ENCODE data around the gene GRID2.

GRID2 gene

DNA sequence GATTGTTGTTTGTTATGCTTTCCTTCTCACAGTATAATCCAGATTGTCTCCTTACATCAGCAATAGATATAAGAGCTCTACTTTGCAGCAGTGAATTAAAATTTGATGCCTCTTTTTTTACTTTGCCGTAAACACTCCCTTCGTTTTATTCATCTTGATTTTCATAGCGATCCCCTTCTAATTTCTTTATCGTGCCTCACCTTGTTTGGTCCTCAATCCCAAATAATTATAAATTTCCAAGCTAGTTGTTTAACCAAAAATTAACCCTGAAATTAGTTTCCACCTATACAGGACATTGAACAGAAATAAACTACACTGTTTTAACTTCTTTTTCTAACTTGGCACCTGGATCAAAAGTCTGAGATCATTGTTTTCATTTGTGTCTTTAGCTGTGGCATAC lies 35.1 kb upstream of the GRID2 start:
- TF ChIP-seq FOXP2 (optimal IDR thresholded peaks at IDR 0.05; ENCODE audit: borderline replicate concordance, extremely low read depth, extremely low read length, insufficient read depth) (no peak), TAF1 (IDR thresholded peaks at IDR 0.05; ENCODE audit: borderline replicate concordance, insufficient read depth, low read length) (no peak), POLR2AphosphoS5 (IDR thresholded peaks at IDR 0.05; ENCODE audit: low read depth, low read length) (no peak)
- TF ChIP-seq, protein P1, sequence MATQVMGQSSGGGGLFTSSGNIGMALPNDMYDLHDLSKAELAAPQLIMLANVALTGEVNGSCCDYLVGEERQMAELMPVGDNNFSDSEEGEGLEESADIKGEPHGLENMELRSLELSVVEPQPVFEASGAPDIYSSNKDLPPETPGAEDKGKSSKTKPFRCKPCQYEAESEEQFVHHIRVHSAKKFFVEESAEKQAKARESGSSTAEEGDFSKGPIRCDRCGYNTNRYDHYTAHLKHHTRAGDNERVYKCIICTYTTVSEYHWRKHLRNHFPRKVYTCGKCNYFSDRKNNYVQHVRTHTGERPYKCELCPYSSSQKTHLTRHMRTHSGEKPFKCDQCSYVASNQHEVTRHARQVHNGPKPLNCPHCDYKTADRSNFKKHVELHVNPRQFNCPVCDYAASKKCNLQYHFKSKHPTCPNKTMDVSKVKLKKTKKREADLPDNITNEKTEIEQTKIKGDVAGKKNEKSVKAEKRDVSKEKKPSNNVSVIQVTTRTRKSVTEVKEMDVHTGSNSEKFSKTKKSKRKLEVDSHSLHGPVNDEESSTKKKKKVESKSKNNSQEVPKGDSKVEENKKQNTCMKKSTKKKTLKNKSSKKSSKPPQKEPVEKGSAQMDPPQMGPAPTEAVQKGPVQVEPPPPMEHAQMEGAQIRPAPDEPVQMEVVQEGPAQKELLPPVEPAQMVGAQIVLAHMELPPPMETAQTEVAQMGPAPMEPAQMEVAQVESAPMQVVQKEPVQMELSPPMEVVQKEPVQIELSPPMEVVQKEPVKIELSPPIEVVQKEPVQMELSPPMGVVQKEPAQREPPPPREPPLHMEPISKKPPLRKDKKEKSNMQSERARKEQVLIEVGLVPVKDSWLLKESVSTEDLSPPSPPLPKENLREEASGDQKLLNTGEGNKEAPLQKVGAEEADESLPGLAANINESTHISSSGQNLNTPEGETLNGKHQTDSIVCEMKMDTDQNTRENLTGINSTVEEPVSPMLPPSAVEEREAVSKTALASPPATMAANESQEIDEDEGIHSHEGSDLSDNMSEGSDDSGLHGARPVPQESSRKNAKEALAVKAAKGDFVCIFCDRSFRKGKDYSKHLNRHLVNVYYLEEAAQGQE (IDR thresholded peaks at IDR 0.05; ENCODE audit: insufficient read depth in 1 of 2, low read depth in 2 of 2, low read length in 2 of 2) = no peak

DNA sequence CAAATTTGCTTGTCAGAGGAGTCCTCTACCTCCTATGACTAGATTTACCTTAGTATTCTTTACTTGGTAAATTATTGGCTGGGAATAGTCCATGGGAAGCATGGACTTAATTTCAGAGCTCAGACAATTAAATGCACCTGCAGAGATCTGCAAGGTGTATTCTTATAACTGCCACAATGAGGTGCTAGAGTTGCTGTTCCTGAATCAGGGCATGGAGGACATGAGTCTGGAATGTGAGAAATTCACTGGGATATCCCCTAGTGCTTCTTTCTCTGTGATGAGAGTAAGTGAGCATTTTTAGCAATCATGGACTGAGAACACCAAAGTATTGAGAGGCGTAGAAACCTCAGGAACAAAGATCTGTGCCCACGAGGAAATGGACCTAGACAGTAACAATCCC lies 32.9 kb upstream of the GRID2 start:
- TF ChIP-seq SIN3A (IDR thresholded peaks at IDR 0.05; ENCODE audit: borderline replicate concordance, insufficient read depth, low read length) (no peak), FOXP2 (optimal IDR thresholded peaks at IDR 0.05; ENCODE audit: borderline replicate concordance, extremely low read depth, extremely low read length, insufficient read depth) (no peak), POLR2AphosphoS5 (IDR thresholded peaks at IDR 0.05; ENCODE audit: low read depth, low read length) (no peak), TAF1 (IDR thresholded peaks at IDR 0.05; ENCODE audit: borderline replicate concordance, insufficient read depth, low read length) (no peak)
- TF ChIP-seq, protein P1 (IDR thresholded peaks at IDR 0.05; ENCODE audit: insufficient read depth in 1 of 2, low read depth in 2 of 2, low read length in 2 of 2) = no peak

DNA sequence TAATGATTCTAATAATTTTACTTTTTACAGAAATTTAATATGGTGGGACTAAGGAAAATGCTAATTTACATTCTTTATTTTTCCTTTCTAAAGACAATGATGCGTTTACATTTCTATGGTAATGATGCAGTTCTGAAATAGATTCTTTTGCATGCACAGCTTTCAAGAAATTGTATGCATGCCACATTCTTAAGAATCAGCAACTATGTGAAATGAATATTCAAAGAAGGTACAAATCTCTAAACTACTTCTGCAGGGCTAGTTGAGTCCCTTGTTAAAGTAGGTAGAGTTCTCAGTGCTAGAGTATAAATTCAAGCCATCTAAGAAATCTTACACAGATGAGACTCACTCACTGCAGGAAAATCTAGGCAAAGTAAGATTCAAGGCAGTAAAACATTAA lies 24.5 kb upstream of the GRID2 start:
- TF ChIP-seq, protein P1 (IDR thresholded peaks at IDR 0.05; ENCODE audit: insufficient read depth in 1 of 2, low read depth in 2 of 2, low read length in 2 of 2) = no peak
- TF ChIP-seq SIN3A (IDR thresholded peaks at IDR 0.05; ENCODE audit: borderline replicate concordance, insufficient read depth, low read length) (no peak), TAF1 (IDR thresholded peaks at IDR 0.05; ENCODE audit: borderline replicate concordance, insufficient read depth, low read length) (no peak), FOXP2 (optimal IDR thresholded peaks at IDR 0.05; ENCODE audit: borderline replicate concordance, extremely low read depth, extremely low read length, insufficient read depth) (no peak), POLR2AphosphoS5 (IDR thresholded peaks at IDR 0.05; ENCODE audit: low read depth, low read length) (no peak)

DNA sequence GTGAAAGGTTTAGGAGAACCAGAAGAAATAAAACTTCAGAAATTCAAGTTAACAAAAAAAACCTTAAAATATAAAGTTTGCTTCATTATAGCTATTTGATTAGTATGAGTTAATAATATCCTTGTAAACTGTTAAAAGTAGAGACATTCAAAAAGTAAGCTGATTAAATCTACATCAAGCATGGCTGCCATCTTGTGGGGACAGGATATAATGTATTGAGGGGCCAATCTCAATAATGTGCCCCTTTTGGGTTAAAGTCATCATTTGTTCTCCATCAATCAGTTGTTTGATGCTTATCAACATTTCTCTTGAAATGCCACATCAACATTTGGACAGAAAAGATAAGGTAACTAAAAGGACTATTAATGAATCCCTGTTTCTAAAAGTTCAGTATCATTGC lies 4.6 kb upstream of the GRID2 start:
- TF ChIP-seq TAF1 (IDR thresholded peaks at IDR 0.05; ENCODE audit: borderline replicate concordance, insufficient read depth, low read length) (no peak), POLR2AphosphoS5 (IDR thresholded peaks at IDR 0.05; ENCODE audit: low read depth, low read length) (no peak)

DNA sequence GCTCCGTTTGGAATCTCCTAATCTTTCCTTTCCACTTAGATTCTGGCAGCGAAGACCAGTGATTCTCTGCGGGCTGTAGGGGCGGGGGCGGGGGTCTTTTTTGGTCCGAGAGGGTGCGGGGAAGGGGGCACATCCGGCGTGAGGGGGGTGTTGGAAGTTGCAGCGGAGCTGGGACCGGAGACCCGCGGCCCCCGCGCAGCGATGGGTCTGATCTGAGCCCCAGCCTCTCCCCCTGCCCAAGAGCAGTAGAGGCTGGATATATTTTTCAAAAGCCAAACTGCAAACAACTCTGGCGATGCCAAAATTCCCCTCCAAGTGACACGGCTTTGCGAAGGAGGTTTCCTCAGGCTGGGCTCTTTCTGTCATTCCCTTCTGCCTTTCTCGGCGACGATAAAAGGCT lies 355 bp downstream of the GRID2 start:
- TF ChIP-seq, protein P1 (IDR thresholded peaks at IDR 0.05; ENCODE audit: insufficient read depth in 1 of 2, low read depth in 2 of 2, low read length in 2 of 2) = no peak
- TF ChIP-seq SIN3A (IDR thresholded peaks at IDR 0.05; ENCODE audit: borderline replicate concordance, insufficient read depth, low read length) (no peak), FOXP2 (optimal IDR thresholded peaks at IDR 0.05; ENCODE audit: borderline replicate concordance, extremely low read depth, extremely low read length, insufficient read depth) (no peak), TAF1 (IDR thresholded peaks at IDR 0.05; ENCODE audit: borderline replicate concordance, insufficient read depth, low read length) (no peak), POLR2AphosphoS5 (IDR thresholded peaks at IDR 0.05; ENCODE audit: low read depth, low read length) (no peak)
